Dermis blood vessel endothelial cell (primary cell): Measurements from ENCODE around the gene EGFR. TPM values are rescaled to one million over a fixed set of nuclear protein-coding genes. Genes with fewer than 3 reads are reported as not detected.

Experiments
- DNase-seq: peaks from one replicate; pipeline ENCODE4 v3.0.0; 2010
- total RNA-seq: library from RNA; depleted of rRNA; stranded (reverse); fragments of >200 nt; gene quantifications from 2 replicates; pipeline ENCODE4 v1.2.3, GENCODE V29; 2014

EGFR gene
- total RNA-seq, 1 donor from 2014 or later = 0.85 TPM

DNA sequence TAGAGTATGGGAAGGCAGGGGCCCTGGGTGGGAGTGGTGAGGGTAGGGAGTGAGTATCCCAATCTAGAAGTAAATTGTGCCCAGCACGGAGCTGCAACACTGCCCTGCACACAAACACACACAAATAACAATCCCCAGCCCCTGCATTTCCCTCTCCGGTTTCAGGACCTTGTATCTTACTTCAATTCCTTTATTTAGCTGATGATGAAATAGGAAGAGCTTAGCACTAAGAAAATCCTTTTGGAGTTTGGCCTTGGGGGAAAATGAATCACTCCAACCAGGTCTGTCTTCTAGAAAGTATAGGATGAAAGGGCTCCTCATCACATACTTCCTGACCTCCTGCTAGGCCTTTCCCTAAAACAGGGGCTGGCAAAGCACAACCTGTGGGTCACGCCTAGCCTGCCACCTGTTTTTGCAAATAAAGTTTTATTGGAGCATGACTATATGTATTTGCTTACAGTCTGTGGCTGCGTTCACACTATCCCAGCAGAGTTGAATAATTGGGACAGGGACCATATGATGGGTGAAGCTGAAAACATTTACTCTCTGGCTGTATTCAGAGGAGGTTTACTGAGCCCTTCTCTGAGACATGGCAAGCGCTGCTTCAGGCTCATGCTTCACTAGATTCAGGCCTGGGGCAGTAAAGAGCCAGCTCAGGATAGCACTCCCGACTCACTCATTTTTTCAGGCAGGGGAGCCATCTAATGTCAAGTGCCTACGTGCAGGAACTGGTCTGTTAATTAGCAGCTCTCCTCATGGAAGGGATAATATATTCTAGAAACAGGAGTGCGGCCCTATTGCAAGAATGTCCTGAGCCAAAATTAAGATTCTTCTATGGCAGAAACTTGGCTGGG, 111.0 kb downstream of the EGFR start:
- peak; percentile 21 for DNase-seq

DNA sequence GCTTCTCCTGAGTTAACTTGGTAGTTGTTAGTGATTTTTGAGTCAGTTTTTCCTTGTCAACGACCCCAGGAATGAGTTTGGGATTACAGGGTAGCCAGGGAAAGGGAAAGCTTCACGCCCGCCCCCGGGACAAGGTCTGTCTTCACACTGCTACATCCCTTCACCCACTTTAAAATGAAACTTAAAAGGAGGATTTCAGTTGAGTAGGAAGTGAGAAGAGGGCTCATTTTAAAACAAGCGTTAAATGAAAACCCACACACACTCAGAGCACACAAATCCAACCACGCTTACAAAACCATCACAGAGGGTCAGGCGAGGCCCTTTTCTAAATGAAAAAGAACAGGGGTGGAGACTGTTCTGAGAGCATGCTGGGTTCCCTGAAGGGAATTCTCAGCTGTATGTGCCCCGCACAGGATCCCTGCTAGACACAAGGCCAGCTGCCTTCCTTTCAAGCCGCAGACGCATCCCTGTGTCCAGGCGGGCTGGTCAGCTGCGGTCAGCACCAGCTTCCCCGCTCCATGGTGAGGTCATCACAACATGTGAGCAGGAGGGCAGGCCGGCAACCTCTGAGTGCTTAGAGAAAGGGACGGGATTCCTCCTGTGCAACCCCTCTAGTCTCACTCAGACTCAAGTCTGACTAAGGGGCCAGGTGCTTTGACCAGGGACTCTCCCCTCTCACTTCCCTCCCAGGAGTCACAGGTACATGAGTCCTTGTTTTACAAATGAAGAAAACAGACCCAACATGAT, 111.8 kb downstream of the EGFR start:
- no peak for DNase-seq

DNA sequence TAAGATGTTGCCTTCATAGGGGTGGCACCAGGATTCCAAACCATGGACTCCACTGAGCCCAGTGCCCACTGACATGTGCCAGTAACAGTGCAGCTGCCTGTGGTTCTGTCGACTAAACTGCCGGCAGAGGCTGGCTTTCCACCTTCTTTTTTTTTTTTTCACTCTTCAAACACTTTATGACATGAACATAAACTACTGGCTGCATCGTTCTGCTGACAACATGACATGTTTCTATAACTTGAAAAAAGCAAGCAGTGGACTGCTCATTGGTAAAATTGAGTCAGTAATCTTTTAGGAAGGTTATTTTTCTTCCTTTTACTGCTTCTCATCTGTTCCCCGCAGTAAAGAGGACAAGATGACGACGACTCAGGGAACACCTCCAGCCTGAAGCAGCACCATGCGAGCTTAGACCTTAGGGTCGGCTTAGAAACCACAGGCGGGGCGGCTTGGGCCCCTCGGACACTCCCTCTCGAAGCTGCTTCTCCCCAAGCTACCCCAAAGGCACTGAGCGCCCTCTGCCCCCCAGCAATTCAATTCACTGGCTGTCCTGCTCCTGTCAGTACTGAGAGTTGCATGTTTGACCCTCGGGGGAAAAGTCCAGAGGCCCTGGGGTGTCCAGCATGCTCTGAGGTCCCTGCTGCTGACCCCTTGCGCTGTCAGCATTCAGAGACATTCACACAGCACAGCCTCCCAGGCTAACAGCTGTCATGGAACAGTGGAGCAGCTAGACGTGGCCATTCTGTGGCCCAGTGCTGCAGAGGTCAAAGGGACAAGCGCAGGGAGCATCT, 112.5 kb downstream of the EGFR start:
- no peak for DNase-seq

DNA sequence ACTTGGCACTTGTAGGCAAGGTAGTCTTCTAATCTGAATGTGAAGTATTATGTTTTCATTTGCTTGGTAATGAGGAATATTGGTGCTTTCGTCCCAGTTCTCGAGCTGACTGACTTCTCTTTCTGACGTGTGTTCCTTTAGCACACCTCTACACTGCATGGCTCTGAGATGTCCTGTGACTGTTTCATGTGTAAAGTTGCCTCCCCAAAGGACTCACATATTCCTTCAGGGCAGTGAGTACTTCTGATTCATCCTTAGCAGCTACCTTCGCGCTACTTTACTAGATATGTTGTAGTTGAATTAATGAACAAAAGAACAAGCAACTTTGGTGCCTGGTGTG, 113.7 kb downstream of the EGFR start:
- DNase-seq = no peak

DNA sequence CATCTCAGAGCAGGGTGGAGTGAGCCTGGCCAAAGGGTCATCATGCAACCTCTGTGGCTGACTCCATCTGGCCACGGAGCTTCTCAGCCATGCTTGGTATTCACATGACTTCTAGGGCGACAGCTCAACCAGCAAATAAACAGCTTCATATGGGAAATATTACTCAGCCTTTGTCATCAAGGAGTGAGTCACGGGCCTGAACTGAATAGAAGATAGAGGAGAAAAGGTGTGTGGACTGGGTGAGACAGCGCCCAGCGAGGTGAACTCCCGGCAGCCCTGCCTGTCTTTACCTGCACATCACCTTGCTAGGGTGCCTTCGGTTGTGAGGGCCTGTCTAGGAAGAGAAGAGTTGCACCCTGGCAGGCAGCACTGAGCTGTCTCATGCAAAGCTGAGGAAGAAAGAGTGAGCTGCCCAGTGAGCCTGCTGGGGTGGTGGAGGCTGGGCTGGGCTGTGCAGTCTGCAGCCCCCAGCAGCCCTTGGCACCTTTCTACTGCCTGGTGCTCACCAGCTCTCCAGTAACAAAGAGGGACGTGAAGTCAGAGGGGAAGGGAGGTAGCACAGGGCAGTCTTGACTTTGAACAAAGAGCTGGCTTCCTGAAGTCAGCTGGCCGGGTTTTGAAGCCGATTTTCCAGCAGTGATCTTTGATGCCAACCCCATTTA, 114.2 kb downstream of the EGFR start:
- peak; percentile 92 for DNase-seq

DNA sequence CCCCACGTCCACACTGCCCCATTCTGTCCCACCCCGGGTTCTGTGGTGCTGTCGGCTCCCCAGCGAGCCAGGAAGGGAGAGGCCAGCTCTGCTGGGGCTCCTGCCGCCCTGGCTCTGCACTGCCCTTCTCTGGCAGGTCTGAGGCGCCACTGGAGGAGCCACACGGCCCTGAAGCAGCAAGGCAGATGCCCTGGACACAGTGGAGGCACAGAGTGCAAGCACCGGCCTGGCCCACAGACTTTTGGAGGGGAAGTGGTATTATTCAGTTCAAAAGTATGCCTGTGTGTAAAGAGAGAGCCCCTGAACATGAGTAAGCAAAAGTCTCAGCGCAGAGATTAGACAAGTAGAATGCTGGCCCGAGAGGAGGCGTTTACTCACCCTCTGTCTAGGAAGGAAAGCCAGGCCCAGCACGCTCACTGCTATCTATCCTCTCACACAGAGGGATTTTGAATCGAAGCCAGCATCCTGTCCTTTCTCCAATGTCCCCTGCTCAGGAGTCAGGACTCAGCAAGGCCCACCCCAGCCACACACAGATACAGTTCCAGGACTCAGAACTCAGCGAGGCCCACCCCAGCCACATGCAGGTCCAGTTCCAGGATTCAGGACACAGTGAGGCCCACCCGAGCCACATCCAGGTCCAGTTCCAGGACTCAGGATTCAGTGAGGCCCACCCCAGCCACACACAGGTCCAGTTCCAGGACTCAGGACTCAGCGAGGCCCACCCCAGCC, 115.0 kb downstream of the EGFR start:
- DNase-seq = peak; percentile 85

DNA sequence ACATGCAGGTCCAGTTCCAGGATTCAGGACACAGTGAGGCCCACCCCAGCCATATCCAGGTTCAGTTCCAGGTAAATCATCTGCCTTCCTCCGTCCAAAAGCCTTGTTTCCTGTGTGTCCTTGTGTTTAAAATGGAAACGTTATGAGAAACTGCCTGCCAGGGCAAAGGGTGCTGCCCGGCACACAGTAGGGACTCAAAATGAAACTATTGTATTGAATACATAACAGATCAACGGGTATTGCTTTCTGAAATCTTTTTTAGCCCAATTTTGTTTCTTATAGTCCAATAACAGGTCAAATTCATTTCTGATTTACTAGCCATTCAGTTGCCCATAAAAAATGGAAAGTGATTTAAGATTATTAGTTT, 115.5 kb downstream of the EGFR start:
- DNase-seq = no peak

DNA sequence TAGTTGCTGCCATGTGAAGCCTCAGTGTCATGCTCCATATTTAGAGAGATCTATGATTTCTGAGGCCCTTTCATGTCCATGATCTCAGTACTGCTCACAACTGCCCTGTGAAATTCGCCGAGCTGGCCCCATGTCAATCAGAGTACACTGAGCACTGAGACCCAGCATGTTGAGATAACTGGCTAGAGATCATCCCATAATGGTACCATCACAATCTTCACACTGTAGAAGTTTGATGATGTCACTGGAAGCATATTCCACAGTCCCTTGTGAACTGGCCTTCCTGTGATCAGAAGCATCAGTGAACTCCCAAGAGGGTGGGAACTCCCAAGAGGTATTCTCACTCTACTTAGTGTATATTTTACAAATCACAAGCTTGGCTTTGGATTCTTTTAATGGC, 116.0 kb downstream of the EGFR start:
- no peak for DNase-seq

DNA sequence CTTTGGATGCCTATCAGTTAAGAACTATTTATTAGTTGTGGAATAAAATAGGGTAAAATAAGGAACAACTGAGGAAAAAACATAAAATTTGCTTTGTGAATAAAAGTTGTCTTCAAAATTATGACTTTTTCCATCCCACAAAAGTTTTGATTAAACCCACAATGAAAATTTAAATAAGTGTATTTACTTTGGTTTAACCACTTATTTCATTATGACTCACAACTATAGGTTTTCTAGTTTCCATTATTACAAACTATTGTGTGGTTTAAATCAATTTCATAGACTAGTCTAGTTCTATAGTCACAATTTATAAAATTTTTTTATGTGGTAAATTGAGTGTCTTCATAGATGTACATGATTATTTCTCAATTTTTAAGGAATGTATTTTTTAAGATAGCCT, 116.6 kb downstream of the EGFR start:
- no peak for DNase-seq

DNA sequence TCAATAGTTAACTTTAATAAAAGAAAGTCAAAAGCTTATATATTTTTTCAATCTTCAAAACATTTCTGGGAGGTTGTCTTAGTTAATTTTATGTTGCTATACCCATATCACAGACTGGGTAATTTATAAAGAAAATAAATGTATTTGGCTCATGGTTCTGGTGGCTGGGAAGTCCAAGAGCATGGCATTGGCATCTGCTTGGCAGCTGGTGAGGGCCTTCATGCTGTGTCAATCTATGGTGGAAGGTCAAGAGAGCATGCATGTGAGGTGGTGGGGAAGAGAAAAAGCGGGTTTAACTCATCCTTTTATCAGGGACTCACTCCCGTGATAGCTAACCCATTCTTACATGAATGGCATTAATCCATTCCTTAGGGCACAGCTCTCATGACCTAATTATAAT, 119.8 kb downstream of the EGFR start:
- DNase-seq = no peak

DNA sequence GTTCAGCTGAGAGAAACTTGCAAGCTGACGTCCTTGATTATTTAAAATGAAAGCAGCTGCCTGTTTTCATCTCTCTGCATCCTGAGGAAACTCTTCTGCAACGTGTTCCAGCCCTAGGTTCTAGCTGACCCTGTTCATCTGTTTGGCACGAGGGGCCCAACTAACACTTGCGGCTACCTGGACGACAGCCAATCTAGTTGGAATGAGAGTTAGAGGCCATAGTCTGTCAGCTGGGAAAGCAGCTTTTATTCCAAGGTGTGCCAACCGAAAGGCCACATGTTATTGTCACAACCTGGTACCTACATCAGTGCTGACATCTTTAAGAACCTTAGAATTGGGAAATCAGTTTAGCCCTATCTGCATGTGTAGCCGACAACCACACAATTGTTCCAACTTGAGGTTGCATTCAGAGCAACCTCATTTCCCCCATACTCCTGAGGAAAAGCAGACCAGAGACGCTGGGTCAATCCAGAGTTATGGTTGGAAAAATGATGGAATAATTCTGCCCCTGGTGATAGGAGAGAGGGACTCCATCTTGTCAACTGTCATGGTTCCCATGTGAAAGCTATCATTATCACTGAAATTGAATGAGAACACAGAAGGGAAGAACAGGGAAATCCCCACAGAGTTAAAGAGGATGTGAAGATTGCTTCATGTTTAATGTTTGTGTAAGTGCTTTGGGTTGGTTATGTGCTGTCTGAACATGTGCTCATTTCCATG, 121.6 kb downstream of the EGFR start:
- peak; percentile 44 for DNase-seq

DNA sequence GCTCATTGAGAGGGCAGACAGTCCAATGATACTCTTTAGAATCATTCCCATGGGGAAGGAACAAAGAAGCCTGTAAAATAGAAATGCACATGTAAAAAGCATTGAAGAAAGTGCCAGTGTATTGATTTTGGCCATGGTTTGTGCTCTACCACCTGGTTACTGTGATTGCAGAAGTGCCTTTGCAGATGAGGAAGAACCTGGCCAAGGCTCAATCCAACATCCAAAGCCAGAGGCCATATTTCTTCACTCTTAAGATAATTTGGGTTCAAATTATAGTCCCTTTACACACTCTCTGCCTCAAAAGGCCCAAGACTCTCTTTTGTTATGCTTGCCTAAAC, 122.1 kb downstream of the EGFR start:
- DNase-seq = no peak

DNA sequence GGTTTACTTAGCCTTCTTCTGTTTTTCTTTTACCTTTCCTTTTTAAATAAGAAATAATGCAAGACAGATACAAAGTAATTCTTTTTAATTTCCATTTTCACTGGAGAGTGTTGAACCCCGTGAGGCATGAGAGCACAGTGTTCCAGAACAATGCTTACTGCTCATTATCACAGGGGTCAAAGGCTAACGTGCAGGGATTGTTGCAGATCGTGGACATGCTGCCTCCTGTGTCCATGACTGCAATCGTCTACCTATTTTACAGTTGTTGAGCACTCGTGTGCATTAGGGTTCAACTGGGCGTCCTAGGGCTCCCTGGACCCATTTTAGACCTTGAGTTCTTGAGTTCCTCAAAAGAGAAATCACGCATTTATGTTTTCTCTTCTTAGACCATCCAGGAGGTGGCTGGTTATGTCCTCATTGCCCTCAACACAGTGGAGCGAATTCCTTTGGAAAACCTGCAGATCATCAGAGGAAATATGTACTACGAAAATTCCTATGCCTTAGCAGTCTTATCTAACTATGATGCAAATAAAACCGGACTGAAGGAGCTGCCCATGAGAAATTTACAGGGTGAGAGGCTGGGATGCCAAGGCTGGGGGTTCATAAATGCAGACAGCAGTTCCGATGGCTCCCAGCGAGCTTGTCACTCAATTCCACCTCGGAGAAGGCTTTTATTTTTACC, 124.2 kb downstream of the EGFR start:
- no peak for DNase-seq

DNA sequence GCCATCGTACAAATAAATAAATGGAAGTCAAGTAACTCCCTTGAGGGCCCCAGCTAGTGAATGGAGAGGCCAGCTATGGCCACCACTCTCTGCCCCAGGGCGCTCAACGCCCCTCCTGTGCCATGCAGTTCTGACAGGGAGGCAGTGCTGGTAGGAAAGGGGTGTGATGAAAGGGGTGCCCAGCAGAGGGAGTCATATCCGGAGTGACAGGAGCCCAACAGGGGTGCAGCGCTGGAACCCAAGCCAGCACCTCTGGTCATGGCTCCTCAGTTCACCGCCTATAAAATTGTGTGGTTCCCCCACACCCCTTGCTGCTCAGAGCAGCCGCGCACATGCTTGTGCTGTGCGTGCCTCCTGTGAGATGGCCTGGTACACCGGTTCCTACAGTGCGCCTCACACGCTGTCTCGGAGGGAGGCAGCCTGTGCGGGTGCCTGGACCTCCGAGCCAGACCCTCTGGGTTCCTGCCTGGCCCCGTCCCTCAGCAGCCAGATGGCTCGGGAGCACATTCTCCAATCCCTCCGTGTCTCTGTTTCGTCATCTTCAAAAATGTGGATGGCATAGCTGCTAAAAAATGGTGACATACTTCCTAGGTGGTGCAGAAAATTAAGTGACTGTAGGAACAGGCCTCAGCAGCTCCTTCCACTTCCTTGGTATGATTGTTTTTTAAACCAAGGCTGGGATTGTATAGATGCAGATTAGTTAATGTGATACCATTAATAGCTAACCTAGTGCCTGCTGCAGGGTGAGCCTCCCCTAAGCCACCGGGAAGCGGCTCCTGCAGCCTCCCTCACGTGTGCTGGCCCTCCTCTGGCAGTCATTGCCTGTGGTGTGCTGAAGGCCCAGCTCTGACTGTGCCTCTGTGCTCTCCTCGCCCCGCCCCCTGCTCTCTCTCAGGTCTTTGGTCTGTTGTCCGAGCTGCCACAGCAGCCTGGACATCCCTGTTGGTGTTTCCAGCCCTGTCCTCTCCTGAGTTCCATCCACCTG, 125.8 kb downstream of the EGFR start:
- DNase-seq = peak; percentile 17

DNA sequence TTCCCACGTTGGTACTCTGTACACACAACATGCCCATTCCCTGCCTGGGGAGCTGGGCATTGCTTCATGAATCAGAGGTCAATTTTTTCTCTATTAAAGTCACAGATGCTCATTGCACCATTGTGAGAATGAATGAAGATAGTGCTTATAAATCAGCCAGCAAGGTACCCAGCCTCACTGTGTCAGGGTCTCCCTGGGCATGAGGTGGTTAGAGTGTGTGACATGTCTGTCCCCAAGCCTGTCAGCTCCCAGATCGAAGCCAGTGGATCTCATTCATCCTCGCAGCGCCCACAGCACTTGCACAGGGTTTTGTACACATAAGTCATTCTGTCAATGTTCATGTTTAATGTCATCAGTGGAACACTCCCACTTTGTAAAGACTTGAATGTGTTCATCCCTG, 126.8 kb downstream of the EGFR start:
- DNase-seq = no peak

DNA sequence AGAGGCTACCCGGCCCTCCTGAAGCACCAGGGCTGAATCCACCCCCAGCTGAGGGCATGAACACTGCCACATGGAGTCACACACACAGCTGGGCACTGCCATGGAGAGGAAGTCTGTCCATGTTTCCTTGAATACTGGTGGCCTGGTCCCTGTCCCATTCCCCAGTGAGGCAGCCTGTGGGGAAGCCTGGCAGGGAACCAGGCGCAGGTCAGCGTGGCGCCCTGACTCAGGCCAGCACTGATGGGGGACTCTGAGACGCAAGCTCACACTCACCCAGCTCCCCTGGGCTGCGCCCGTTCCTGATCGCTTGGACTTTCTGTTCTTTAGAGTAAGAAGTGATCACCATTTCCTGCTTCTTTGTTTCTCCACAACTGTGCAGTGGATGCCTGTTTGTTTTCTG, 128.3 kb downstream of the EGFR start:
- peak; percentile 15 for DNase-seq

DNA sequence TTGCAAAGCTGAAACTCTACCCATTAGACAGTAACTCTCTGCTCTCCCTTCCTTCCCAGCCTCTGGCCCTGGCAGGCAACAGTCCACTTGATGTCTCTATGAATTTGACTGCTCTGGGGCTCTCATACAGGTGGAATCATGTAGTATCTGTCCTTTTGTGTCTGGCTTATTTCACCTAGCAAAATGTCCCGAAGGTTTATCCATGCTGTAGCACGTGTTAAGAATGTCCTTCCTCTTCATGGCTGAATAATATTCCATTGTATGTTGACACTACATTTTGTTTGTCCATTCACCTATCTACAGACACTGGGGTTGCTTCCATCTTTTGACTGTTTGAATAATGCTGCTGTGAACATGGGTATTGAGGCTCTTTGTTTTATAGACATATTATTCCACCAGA, 128.9 kb downstream of the EGFR start:
- DNase-seq = no peak

DNA sequence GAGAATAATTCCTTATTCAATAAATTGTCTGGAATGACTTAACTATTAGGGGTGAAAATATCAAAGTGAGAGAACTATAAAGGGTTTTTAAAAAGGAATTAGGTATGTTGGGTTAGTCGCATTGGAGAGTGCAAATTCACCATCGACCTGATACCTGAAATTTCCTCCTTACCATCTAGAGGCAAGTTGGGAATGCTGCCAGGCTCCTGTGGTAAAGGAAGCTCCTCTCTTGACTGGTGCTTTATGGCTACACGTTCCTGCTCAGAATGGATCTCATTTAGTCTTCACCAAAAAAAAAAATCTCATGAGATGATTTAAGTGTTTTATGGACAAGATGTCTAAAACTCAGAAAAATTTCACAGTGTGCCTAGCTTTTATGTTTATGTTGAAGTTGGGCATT, 129.8 kb downstream of the EGFR start:
- no peak for DNase-seq

DNA sequence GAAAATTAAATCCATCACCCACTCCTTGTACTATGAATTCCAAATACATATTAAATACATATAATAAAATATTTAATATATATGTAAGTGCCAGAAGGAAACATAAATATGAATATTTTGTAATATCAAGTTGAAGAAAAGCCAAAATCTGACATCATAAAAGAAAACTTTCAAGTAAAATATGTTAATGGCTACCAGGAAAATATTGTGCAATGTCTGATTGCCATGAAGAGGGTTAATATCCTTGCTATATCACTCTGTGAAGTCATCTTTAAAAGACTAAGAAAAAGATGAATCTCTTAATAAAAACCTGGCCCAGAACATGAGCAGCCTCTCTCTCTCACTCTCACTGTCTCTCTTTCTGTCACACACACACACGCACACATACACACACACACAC, 130.2 kb downstream of the EGFR start:
- no peak for DNase-seq

DNA sequence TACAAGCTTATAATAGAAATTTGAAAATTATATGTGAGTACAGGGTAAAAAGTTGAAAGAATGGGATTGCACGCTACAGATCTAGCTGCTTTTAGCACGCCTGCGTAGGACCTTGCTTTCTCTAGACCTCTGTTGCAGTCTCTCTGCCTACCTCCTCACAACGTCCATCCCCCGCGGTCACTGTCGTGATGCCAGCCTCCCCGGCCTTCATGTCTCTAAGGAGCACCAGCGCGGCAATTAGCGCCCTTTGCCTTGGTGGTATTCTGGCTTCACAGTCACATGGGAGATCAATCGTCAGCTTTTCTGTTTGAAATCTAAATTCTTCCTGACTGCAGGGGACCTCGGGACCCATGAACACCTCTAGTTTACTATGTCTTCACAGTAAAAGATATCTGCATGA, 131.3 kb downstream of the EGFR start:
- DNase-seq = no peak
